Esophagus mucosa (tissue), 1 donor: ENCODE measurements around the gene HINT2. TPM values are rescaled to one million over a fixed set of nuclear protein-coding genes. Genes with fewer than 3 reads are reported as not detected.

Experiments used
- ATAC-seq: fragments of 200-7000 bp; cut with Tn5 transposase; one replicate; pipeline ENCODE4 v1.9.1; 2020
- total RNA-seq: library from RNA; stranded (reverse); gene quantifications from one replicate; pipeline ENCODE4 v1.2.4, GENCODE V29; 2023
- donor health status: DM: yes; HTN: yes; CAD: no.

HINT2 gene
- total RNA-seq: 30.2 TPM

DNA sequence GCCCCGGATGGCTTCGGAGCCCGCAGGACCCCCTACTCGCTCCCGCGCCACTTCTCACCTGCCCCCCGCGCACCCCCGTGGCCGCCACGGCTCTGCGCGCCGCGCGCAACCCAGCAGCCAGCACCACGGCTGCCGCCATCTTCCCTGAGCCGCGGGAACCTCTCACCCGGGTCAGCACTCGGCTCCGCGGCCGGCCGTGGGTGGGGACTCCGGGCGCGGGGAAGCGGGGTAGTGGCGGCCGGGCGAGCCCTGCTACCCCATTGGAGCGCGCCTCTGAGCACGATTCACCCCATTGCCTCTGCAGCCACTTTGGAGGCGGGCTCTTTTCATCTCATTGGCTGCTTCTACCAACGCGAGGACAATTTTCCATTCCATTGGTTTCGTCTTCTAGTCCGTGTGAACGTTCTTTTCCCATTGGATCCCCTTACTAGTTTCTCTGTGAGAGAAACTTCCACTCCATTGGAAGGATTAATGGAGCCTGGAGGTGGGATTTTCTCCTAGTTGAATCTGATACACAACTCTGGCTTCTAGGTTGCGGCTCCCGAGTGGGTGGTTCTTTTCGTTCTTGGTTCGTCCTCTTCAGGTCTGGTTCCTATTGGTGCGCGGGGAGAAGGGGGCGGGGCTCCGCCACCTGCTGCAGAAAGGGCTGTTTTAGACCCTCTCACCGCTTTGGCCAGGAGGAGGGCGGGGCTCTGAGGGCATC lies at the start of gene HINT2:
HINT2 (minus strand) TSS at position 202 of the 703 bp plus-strand sequence; CDS start at position 139, 63 bp downstream.
- ATAC-seq: peak; percentile 92

DNA sequence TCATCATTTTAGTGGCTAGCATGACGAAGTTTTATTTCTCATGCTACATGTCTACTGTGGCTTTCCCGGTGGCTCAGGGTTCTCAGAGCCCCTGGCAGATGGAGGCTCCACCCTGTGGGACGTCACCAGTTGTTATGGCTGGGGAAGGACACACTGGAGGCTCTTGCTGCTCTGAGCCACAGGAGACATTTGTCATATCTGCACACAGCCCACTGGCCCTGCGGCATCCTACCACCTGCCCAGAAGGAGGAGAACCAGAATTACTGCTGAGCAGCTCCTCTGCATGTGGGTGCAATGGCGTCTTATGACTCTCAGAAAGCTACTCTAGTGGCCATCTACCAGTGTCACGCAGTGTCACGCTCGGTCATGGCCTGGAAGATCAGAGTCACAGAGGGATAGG lies 48.7 kb upstream of the HINT2 start:
- no peak for ATAC-seq

DNA sequence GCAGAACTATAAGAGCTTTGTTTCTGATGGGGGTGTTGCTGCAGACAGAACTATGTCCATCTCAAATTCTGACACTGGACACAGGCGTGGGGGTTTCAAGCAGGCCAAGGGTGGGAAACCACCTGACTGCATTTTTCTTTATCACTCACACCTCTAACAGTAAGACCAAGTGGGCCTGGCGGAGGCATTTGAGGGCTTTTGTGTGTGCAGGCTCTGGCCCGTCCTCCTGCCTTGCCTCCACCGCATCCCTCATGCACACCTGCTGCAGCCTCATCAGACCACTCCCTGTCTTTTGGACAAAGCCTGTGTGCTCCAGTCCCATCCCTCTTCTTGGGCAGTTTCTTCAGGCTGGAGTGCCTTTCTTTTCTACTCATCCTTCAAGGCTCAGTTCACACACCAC lies 47.5 kb upstream of the HINT2 start:
- no peak for ATAC-seq

DNA sequence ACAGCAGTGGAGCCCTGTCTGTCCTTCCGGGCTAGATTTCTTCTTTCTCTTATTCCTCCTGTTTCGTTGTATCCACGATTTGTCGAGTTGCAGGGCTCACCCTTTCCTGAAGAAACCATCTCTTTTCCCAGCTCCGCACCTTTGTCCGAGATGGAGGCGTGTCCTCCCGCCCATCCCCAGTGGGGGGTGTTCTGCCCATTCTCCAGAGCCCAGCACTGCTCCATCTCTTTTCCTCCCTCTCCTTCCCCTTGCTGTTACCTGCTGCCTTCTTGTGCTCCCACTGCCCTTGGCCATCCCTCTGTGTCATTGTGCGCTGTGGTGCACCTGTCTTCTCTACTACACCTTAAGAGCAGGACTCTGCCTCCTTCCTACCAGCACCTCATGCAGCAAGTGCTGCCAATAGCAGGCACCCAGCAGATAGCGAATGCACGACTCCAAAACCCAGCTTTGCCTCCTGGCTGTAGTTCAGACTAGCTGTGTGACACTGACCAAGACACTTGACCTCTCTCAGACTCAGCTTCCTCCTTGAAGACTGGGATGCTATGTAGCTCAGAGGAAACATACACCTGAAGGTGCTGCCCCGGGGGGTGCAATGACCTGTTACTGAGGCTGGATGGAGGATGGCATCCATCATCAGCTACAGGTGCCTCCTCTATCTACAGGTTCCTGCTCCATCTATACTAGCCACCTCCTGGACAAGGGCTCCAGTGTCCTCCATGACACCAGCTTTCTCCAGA lies 46.5 kb upstream of the HINT2 start:
- ATAC-seq: no peak

DNA sequence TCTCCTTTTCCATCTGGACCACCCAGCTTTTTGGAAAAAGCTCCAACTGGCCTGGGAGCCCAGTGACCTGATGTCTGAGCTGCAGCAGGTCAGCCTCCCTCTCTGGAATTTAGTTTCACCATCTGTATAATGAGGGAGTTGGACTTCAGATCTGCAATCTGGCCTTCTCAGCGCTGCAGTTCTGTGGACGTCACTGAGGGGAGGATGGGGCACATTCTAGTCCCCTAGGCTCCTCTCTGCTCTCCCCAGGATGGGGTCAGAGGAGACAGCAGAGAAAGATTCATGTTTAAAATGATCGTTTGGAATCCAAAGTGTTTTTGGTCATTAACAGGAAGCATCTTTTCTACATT lies 45.1 kb upstream of the HINT2 start:
- ATAC-seq: no peak

DNA sequence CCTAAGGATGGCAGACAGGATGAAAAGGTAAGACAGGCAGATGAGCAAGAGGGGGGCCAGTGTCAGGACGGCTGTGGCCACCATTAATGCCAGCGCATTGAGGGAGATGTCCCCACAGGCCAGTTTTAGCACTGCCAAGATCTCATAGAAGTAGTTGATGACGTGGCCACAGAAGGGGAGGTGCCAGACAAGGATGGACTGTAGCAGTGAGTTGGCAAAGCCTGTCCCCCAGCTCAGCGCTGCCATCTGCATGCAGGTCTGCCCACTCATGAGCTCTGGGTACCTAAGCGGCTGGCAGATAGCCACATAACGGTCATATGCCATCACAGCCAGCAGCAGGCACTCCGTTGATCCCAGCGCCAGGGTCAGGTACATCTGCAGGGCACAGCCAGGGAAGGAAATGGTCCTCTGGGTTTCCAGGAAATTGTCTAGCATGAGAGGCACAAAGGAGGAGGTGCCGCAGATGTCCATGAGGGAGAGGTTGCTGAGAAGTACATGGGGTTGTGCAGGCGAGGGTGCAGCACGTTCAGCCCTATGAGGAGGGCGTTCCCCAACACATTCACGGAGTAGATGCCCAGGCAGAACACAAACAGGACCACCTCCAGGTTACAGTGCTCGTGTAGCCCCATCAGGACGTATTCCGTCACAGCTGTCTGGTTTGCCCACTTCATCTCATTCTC lies 44.6 kb upstream of the HINT2 start:
- no peak for ATAC-seq

DNA sequence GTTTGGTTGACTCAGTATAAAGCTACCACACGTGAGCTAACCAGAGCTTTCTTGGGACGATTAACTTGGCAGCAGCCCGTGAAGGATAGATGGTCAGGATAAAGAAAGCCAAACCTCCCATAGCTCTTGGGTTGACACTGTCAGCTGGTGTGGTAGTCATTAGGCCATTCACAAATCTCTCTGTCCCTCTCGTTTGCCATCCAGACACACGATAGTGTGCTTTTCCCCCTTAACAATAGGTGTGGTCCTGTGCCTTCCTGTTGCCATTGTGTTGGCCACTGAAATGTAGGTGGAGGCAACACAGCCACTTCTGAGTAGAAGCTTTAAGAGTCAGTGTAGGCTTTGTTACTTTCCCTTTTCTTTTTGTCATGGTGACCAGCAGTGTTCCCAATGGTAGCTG lies 43.6 kb upstream of the HINT2 start:
- ATAC-seq: no peak

DNA sequence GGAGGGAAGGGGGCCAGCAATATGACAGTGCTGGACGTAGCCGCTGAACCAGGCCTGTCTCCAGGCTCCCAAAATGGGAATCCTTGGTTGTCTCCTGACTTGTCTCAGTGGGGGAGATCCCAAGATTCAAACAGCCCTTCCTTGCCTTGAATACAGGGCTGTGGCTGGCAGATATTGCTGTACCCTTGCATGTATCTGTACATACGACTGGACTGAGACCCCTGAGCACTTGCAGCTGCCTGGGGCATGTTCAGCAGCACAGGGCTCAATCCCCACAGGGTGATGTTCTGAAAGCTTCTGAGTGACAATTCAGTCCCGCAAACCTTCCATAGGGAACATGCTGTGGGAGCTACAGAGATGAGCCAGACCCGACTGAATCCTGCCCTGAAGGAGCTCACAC lies 42.0 kb upstream of the HINT2 start:
- ATAC-seq: no peak

DNA sequence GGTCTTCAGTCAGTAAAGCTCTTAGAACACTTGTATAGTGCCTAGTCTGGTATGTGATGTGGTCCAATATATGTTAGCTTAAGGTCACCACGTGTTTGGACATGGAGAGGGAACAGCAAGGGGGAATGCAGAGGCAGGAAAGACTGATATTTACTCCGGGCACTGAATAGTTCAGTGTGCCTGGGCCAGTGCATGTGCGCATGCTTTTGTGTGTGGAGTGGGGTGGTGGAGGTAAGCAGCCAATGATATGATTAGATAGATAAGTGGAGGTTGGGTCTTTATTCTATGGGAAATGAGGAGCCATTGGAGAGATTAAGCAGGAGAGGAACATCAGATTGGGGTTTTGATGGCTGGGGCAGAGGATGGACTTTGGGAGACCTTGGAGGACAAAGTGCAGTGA lies 41.4 kb upstream of the HINT2 start:
- no peak for ATAC-seq

DNA sequence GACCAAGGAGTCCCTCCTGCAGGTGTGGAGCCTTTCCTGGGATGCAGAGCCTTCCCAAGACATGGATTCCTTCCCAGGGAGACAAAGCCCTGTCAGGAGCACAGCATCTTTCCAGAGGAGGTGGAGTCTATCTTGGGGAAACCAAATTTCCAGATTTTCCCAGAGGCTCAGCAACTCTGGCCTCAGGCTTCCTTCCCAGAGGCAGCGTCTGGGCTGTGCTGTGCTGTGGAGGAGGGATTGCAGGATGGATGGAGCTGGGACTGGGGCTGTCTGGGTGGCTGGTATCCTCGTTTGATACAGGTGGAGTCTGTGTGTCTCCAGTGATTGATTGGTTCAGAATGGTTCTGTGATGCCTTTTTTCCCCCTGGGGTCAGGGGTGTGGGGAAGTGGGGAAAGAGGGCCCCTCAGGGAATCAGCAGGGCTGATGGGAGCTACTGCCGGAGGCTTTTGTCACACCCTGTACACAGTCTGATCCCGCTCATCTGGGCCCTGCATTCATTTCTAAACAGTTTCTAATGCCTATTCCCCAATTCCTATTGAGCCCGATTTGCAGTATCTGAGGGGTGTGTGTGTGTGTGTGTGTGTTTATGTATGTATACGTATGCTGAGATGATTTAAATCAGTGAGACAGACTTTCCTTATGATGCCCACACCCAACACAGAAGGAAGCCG lies 39.4 kb upstream of the HINT2 start:
- ATAC-seq: no peak

DNA sequence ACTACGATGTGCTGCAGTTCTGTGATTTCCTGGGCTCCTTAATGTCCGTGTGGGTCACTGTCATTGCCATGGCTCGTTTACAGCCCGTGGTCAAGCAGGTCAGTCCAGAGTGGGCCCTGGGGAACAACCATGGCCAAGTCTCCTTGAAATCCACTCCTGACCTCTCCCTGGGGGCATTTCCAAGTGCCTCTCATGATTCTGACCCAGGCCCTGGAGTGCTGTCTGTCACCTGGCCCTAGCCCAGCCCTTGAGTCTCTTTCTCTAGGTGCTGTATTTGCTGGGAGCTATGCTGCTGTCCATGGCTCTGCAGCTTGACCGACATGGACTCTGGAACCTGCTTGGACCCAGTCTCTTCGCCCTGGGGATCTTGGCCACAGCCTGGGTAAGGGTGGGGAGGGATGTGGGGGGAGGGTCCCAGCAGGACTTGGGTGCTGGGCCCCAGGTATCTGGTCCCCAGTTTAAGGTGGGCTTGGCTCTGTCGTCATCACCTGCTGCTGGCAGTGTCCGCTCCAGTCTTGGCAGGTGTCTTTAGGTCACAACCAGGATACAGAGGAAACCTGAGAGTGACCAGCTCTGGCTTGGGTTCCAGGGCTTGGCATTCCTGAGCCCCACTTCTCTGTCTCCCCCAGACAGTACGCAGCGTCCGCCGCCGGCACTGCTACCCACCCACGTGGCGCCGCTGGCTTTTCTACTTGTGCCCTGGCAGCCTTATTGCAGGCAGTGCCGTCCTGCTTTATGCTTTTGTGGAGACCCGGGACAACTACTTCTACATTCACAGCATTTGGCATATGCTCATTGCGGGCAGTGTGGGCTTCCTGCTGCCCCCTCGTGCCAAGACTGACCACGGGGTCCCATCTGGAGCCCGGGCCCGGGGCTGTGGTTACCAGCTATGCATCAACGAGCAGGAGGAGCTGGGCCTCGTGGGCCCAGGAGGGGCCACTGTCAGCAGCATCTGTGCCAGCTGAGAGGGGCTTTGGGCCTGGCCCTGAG lies 38.3 kb upstream of the HINT2 start:
- no peak for ATAC-seq

DNA sequence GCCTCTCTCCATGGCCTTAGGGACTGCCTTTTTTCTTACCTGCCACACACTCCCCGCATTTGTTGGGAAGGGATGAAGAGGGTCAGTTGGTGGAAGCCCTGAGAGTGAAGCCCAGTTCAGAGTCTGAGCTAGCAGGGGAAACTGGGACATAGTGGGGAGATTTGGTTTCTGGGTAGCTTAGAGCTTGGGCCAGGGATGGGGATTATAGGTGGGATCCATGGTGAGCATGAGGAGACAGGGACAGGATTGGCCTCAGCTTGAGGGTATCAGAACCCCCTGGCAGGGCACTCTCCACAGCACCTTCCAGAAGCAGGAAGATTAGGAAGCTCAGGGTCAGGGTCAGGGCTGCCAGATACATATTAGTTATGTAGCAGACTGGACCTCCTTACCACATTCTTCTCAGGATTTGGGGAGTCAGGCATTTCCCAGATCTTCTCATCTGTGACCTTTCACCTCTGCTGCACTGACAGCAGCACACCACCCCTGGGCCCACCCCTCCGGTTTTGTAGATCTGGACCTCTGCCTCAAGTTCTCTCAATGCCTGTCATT lies 37.5 kb upstream of the HINT2 start:
- no peak for ATAC-seq

DNA sequence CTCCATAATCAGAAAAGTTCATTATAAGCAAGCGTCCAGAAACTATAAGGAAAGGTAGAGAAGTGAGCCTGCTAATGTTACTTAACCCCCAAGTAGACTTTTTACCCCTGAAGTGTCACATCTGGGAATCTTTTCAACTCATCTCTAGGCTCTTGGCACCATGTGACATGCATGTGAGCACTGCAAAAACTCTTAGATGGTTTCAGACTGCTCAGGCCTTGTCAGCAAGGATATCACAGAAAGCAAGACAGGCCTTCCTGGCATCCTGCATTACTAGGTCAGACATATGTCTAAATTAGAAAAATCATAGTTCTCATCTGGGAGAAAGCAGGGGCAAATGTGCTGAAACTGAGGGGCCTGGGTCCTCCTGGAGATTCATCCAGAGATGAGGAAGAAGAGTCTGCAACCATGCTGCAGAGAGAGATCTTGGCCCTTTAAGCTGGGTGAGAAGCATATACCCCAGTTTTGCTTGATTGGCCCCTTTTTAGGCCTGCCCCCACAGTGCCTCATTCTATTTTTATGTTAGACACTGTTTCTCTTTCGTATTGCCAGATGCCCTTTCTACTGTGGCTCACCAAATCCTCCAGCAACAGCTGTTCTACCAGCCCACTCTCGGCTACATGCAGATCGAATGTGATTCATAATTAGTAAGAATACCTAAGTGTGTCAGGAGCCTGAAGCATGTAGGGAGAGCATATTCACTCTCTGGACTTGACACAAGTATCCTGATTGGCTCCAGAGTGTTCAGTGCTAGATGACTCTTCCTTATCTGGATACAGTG lies 33.1 kb upstream of the HINT2 start:
- ATAC-seq: peak; percentile 77

DNA sequence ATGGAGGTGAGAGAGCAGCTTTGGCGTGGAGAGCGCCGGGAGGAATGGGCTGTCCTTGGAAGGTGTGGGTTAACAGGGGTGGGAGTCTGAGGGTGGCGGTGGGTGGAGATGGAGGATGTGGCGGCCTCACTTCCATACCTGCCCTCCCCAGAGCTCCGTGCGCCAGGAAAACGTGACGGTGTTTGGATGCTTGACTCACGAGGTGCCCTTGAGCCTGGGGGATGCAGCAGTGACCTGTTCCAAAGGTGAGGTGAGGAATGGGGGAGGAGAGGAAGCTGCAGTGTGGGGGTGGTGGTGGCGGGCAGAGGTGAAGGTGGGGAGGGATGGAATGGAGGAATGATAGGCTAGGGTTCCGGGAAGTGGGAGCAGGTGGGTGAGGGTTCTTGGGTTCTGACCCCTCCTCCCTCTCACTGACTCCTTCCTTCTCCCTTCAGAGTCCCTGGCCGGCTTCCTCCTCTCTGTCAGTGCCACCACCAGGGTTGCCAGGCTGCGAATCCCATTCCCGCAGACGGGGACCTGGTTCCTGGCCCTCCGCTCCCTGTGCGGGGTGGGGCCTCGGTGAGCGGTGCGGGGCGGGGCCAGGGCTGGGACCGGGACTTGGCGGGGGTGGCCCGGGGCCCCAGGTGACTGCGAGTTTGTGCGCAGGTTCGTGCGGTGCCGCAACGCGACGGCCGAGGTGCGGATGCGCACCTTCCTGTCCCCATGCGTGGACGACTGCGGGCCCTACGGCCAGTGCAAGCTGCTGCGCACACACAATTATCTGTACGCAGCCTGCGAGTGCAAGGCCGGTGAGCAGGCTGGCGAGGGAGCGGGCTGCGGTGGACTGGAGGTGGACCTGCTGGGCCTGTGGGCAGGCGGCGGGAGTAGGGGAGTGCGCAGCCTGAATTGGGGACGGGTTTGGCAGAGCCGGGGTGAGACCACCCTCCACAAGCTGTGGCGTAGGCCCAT lies 31.3 kb upstream of the HINT2 start:
- no peak for ATAC-seq

DNA sequence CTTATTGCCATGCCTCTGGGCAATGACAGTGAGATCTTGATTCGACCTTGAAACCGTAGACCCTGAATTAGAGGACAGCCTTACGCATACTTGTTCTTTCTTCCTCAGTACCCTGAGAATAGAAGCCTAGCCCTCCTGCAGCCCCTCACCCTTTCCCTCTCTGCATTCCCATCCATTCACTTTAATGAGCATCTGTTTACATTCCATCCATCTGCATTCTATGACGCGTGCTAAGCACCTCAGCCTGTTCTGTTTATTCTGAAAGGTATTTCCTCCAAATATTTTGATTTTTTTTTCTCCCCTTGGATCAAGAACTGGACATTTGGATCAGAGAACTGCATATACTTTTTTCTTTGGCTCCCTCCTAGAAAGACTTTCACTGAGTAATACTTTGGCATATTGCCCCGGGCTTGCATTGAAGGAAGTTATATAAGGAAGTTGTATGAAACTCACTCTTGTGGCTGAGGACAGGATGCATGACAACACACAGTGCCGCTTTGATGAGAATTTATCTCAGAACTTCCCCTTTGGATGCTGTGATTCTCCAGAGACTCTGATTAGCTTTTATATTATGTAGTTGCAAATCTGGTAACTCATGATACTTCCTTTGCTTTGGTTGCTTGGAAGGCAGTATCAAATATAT lies 29.9 kb upstream of the HINT2 start:
- peak; percentile 78 for ATAC-seq

DNA sequence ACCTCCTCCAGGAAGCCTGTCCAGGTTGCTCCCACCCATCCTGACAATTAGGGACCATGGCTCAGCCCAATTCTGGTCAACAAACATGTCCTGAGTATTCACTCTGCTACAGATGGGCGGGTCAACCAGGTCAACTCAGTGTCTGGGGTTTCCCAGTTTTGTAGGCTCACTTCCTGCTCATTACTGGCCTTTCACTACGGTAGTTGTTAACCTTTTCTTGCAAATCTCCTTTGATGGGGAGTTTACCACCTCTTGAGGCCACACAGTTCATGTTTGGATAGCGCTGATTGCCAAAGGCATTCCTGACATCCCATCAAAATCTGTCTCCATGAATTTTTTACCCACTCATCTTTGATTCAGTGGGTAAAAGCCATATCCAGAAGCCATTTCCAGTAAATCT lies 28.0 kb upstream of the HINT2 start:
- ATAC-seq: no peak

DNA sequence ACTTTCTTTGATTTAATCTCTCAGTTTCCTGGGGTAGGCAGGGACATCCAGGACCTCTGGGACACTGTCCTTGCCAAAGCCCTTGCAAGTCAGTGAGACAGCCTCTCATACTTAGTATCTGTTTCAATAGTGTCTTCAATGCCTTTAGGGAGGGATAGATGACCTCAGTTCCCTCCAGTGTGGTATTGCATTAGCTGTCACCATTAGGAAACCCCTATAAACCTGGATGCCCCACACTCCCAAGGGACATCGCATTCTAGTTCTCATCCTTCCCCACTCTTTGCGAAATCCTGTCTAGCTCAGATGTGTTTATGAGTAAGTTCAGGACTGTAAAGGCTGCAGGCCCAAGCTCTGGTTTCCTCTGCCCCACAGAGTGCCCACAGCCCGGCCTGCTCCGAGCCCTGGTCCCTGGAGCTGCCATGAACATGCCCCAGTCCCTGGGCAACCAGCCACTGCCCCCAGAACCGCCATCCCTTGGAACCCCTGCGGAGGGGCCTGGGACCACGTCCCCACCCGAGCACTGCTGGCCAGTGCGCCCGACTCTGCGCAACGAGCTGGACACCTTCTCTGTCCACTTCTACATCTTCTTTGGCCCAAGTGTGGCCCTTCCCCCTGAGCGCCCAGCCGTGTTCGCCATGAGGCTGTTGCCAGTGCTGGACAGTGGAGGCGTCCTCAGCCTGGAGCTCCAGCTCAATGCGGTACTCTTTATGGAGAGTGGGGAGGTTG lies 27.3 kb upstream of the HINT2 start:
- ATAC-seq: no peak

DNA sequence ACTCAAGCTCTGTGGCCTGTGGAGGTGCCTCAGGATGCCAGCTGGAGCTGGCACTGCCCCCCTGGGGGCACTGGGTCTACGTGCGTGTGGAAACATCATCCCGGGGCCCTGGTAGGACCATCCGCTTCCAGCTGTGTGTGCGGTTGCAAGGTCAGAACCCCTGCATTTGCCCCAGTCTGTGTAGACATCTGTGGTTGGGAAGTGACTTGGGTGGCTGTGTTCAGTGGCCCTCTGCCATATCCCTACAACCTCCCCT lies 26.7 kb upstream of the HINT2 start:
- ATAC-seq: no peak
